Vagina (tissue), 2 donors: Measurements from ENCODE around the gene TBL1XR1. TPM values are rescaled to one million over a fixed set of nuclear protein-coding genes. Genes with fewer than 3 reads are reported as not detected.

Source experiments
- DNase-seq, 2 donors: peaks; one replicate each; pipeline ENCODE4 v3.0.0-alpha.2; 2017; ENCODE audit errors: extremely low spot score in 2 of 2
- H3K27ac ChIP-seq: fragments of 200-600 bp; sonication (generic); one replicate; pipeline ENCODE4 v1.5.1; 2019
- H3K27me3 ChIP-seq: fragments of 200-600 bp; sonication (generic); one replicate; pipeline ENCODE4 v1.5.1; 2019
- H3K36me3 ChIP-seq, 2 donors: fragments of 200-600 bp; sonication (generic); one replicate each; pipeline ENCODE4 v1.5.1; 2017 to 2019
- H3K4me1 ChIP-seq: fragments of 200-600 bp; sonication (generic); one replicate; pipeline ENCODE4 v1.5.1; 2019
- H3K4me3 ChIP-seq, 2 donors: fragments of 200-600 bp; sonication (generic); 1 replicate in 1 of 2; 2 replicates in 1 of 2; pipeline ENCODE4 v1.5.1; 2016 to 2019
- H3K9me3 ChIP-seq: fragments of 200-600 bp; sonication (generic); one replicate; pipeline ENCODE4 v1.5.1; 2019
- CTCF ChIP-seq, 3 experiments: fragments of 450-650 bp in 2 of 3; fragments of 200-600 bp in 1 of 3; sonication (generic) in 1 of 3; IDR thresholded peaks; one replicate each; pipeline ENCODE4 v1.5.1; 2017 to 2019; ENCODE audit warnings: antibody characterized with exemption in 3 of 3, mild to moderate bottlenecking in 2 of 3, moderate library complexity in 2 of 3
- POLR2A ChIP-seq, 2 donors: fragments of 450-650 bp; IDR thresholded peaks; one replicate each; pipeline ENCODE4 v1.6.1; 2017; ENCODE audit warnings: antibody characterized with exemption in 2 of 2, mild to moderate bottlenecking in 2 of 2, moderate library complexity in 2 of 2
- POLR2AphosphoS5 ChIP-seq, 2 donors: sonication (generic); formaldehyde crosslinking; IDR thresholded peaks; one replicate each; pipeline ENCODE4 v1.9.0; 2017; ENCODE audit warnings: antibody characterized with exemption in 2 of 2, mild to moderate bottlenecking in 2 of 2, low read depth in 1 of 2; ENCODE audit not compliant: insufficient read depth in 1 of 2
- intact Hi-C: fragments of 100-400 bp; cut with DNase I; formaldehyde crosslinking; loops from one replicate; pipeline ENCODE4 v1.15.1; 2023
- total RNA-seq: library from RNA; depleted of rRNA; stranded (reverse); fragments of >200 nt; gene quantifications from one replicate; pipeline ENCODE4 v1.2.3, GENCODE V29; 2016

The TBL1XR1 gene
- total RNA-seq, 1 donor from 2014 or later = 80.5 TPM

- TF ChIP-seq POLR2AphosphoS5 (IDR thresholded peaks at IDR 0.05; ENCODE audit: insufficient read depth in 1 of 2, low read depth in 1 of 2) = no peak
- no peak for TF ChIP-seq POLR2A (IDR thresholded peaks at IDR 0.05)
- TF ChIP-seq CTCF (IDR thresholded peaks at IDR 0.05) = no peak
- Histone ChIP-seq H3K27me3 (no peaks in the 10 kb centered on the region), H3K4me1 (peaks cover 48% of the 10 kb centered on the region), H3K36me3 (no peaks in the 10 kb centered on the region), H3K9me3 (no peaks in the 10 kb centered on the region), H3K4me3 (no peak overlapping the region), H3K27ac (no peak overlapping the region)
- no peak for DNase-seq
- intact Hi-C loops = no loop called here
These were observed 60.5 kb downstream of the TBL1XR1 start for GRCh38 chr3:177136741-177137140.

- no peak overlapping the region for H3K27ac ChIP-seq
- H3K9me3 ChIP-seq = no peaks in the 10 kb centered on the region
- no peak for TF ChIP-seq CTCF (IDR thresholded peaks at IDR 0.05)
- TF ChIP-seq POLR2A (IDR thresholded peaks at IDR 0.05) = no peak
- TF ChIP-seq POLR2AphosphoS5 (IDR thresholded peaks at IDR 0.05; ENCODE audit: insufficient read depth in 1 of 2, low read depth in 1 of 2) = no peak
- H3K4me1 ChIP-seq = peaks cover 46% of the 10 kb centered on the region
- no peak overlapping the region for H3K4me3 ChIP-seq
- no peaks in the 10 kb centered on the region for H3K27me3 ChIP-seq
- no peak for DNase-seq
- no peaks in the 10 kb centered on the region for H3K36me3 ChIP-seq
- intact Hi-C loops = no loop called here
These were observed 61.3 kb downstream of the TBL1XR1 start for GRCh38 chr3:177135841-177136492.

- DNase-seq = no peak
- Histone ChIP-seq H3K36me3 (no peaks in the 10 kb centered on the region), H3K4me1 (peaks cover 49% of the 10 kb centered on the region), H3K27me3 (no peaks in the 10 kb centered on the region), H3K9me3 (no peaks in the 10 kb centered on the region), H3K27ac (no peak overlapping the region), H3K4me3 (no peak overlapping the region)
- intact Hi-C loops = no loop called here
- TF ChIP-seq CTCF (IDR thresholded peaks at IDR 0.05) = no peak
- TF ChIP-seq POLR2AphosphoS5 (IDR thresholded peaks at IDR 0.05; ENCODE audit: insufficient read depth in 1 of 2, low read depth in 1 of 2) = no peak
- TF ChIP-seq POLR2A (IDR thresholded peaks at IDR 0.05) = no peak
These were observed 62.5 kb downstream of the TBL1XR1 start for GRCh38 chr3:177134816-177135210.

GRCh38 chr3:177133860-177134815 lies 63.1 kb downstream of the TBL1XR1 start:
- no peak overlapping the region for H3K27ac ChIP-seq
- H3K4me1 ChIP-seq = peaks cover 53% of the 10 kb centered on the region
- no peaks in the 10 kb centered on the region for H3K27me3 ChIP-seq
- H3K36me3 ChIP-seq = no peaks in the 10 kb centered on the region
- no peak for TF ChIP-seq CTCF (IDR thresholded peaks at IDR 0.05)
- no peak for TF ChIP-seq POLR2A (IDR thresholded peaks at IDR 0.05)
- no peak for TF ChIP-seq POLR2AphosphoS5 (IDR thresholded peaks at IDR 0.05; ENCODE audit: insufficient read depth in 1 of 2, low read depth in 1 of 2)
- H3K9me3 ChIP-seq = no peaks in the 10 kb centered on the region
- no peak for DNase-seq
- intact Hi-C loops = no loop called here
- no peak overlapping the region for H3K4me3 ChIP-seq
